CD4-positive, CD25-positive, alpha-beta regulatory T cell (primary cell): ENCODE results near the gene RPL13. TPM values are rescaled to one million over a fixed set of nuclear protein-coding genes. Genes with fewer than 3 reads are reported as not detected.
A peak's percentile ranks its signal among the peaks of the same experiment; 100 is the strongest.

Source experiments
- ATAC-seq, 2 donors: fragments of 150-1000 bp; cut with Tn5 transposase; one replicate each; pipeline ENCODE4 v1.10.0; 2021; ENCODE audit warnings: low read depth in 2 of 2, moderate number of reproducible peaks in 2 of 2, moderate library complexity in 1 of 2
- DNase-seq, 3 donors: peaks; one replicate each; pipeline versions ENCODE4 v3.0.0 to v3.0.0-alpha.2; 2012 to 2022; ENCODE audit warnings: mixed read lengths in 1 of 3
- H3K27ac ChIP-seq: one replicate; pipeline ENCODE4 v1.7.0; 2013; ENCODE audit warnings: mild to moderate bottlenecking, low read length; ENCODE audit not compliant: insufficient read depth, poor library complexity, severe bottlenecking
- H3K27me3 ChIP-seq: one replicate; pipeline ENCODE4 v1.7.0; 2013; ENCODE audit warnings: low read length; ENCODE audit not compliant: control insufficient read depth, insufficient read depth
- H3K36me3 ChIP-seq: one replicate; pipeline ENCODE4 v1.7.0; 2013; ENCODE audit warnings: mild to moderate bottlenecking, low read length, moderate library complexity; ENCODE audit not compliant: control insufficient read depth, insufficient read depth
- H3K4me1 ChIP-seq: 2 replicates; pipeline ENCODE4 v1.7.0; 2013; ENCODE audit warnings: mild to moderate bottlenecking, low read length; ENCODE audit not compliant: insufficient read depth, control insufficient read depth, poor library complexity, severe bottlenecking
- H3K4me3 ChIP-seq: one replicate; pipeline ENCODE4 v1.7.0; 2013; ENCODE audit warnings: low read depth, mild to moderate bottlenecking, low read length, moderate library complexity
- H3K9me3 ChIP-seq, 2 experiments: 1 replicate in 1 of 2; 2 replicates in 1 of 2; pipeline ENCODE4 v1.7.0; 2013; ENCODE audit warnings: low read length in 2 of 2, mild to moderate bottlenecking in 1 of 2, moderate library complexity in 1 of 2; ENCODE audit not compliant: control insufficient read depth in 2 of 2
- H3K27ac Mint-ChIP-seq, 3 donors: one replicate each; pipeline ENCODE4 v1.8.0; 2020 to 2022; ENCODE audit warnings: mild to moderate bottlenecking in 3 of 3, mixed read lengths in 3 of 3, moderate library complexity in 2 of 3
- H3K27me3 Mint-ChIP-seq: one replicate; pipeline ENCODE4 v1.8.0; 2022; ENCODE audit warnings: mild to moderate bottlenecking, mixed read lengths
- H3K36me3 Mint-ChIP-seq: one replicate; pipeline ENCODE4 v1.8.0; 2020; ENCODE audit warnings: mixed read lengths
- H3K4me1 Mint-ChIP-seq, 4 donors: one replicate each; pipeline ENCODE4 v1.8.0; 2020 to 2022; ENCODE audit warnings: mixed read lengths in 4 of 4, mild to moderate bottlenecking in 1 of 4
- H3K4me3 Mint-ChIP-seq, 4 donors: one replicate each; pipeline ENCODE4 v1.8.0; 2020 to 2022; ENCODE audit warnings: mild to moderate bottlenecking in 4 of 4, mixed read lengths in 4 of 4, moderate library complexity in 3 of 4
- H3K9me3 Mint-ChIP-seq, 7 donors: one replicate each; pipeline ENCODE4 v1.8.0; 2020 to 2022; ENCODE audit warnings: mixed read lengths in 7 of 7, mild to moderate bottlenecking in 3 of 7, moderate library complexity in 2 of 7
- polyA plus RNA-seq, 4 donors: library from polyadenylated mRNA; unstranded; fragments of 300-500 nt; fragmentation: Illumina TruSeq; gene quantifications; one replicate each; pipeline ENCODE4 v1.2.3, GENCODE V29; 2021
- total RNA-seq: library from RNA; stranded (reverse); gene quantifications from one replicate; pipeline ENCODE4 v1.2.3, GENCODE V29; 2022

RPL13 gene
- total and polyA plus RNA-seq, 5 donors from 2014 or later = 3,164 to 6,519 (median 4,220) TPM

GRCh38 chr16:89576153-89577054 lies 15.9 kb downstream of the RPL13 start:
- no peak overlapping the region for H3K4me3 Mint-ChIP-seq
- DNase-seq (no peak), ATAC-seq (no peak)
- peaks cover 20% of the 10 kb centered on the region for H3K27me3 Mint-ChIP-seq
- H3K4me1 Mint-ChIP-seq = peaks cover 0 to 9% (median 6%) of the 10 kb centered on the region in 4 donors
- Histone ChIP-seq H3K4me1 (peaks cover 20% of the 10 kb centered on the region), H3K4me3 (no peak overlapping the region), H3K27ac (no peak overlapping the region), H3K27me3 (peaks cover 4% of the 10 kb centered on the region), H3K36me3 (no peaks in the 10 kb centered on the region), H3K9me3 (no peaks in the 10 kb centered on the region)
- no peaks in the 10 kb centered on the region for H3K36me3 Mint-ChIP-seq
- no peak overlapping the region for H3K27ac Mint-ChIP-seq
- no peaks in the 10 kb centered on the region for H3K9me3 Mint-ChIP-seq

GRCh38 chr16:89577055-89577759 lies 16.7 kb downstream of the RPL13 start:
- H3K27ac ChIP-seq = no peak overlapping the region
- H3K9me3 ChIP-seq = no peaks in the 10 kb centered on the region
- H3K36me3 ChIP-seq = no peaks in the 10 kb centered on the region
- Mint-ChIP-seq H3K9me3 (no peaks in the 10 kb centered on the region), H3K4me3 (peak overlapping the region in 1 of 4 donors; percentile 47), H3K36me3 (no peaks in the 10 kb centered on the region), H3K27me3 (peaks cover 20% of the 10 kb centered on the region), H3K27ac (no peak overlapping the region), H3K4me1 (peaks cover 0 to 7% (median 2%) of the 10 kb centered on the region in 4 donors)
- no peak for DNase-seq
- peaks cover 4% of the 10 kb centered on the region for H3K27me3 ChIP-seq
- H3K4me1 ChIP-seq = peaks cover 20% of the 10 kb centered on the region
- ATAC-seq = no peak
- H3K4me3 ChIP-seq = no peak overlapping the region

GRCh38 chr16:89579351-89579750 lies 18.9 kb downstream of the RPL13 start:
- H3K27me3 ChIP-seq = no peaks in the 10 kb centered on the region
- Mint-ChIP-seq H3K36me3 (no peaks in the 10 kb centered on the region), H3K27me3 (peaks cover 5% of the 10 kb centered on the region), H3K4me1 (peaks cover 0 to 4% (median 0%) of the 10 kb centered on the region in 4 donors), H3K9me3 (no peaks in the 10 kb centered on the region), H3K27ac (no peak overlapping the region), H3K4me3 (no peak overlapping the region)
- H3K9me3 ChIP-seq = no peaks in the 10 kb centered on the region
- ATAC-seq = no peak
- H3K27ac ChIP-seq = no peak overlapping the region
- H3K36me3 ChIP-seq = no peaks in the 10 kb centered on the region
- H3K4me3 ChIP-seq = no peak overlapping the region
- peaks cover 17% of the 10 kb centered on the region for H3K4me1 ChIP-seq
- DNase-seq = no peak

- H3K27me3 Mint-ChIP-seq = peaks cover 5% of the 10 kb centered on the region
- no peak overlapping the region for H3K4me3 ChIP-seq
- H3K4me3 Mint-ChIP-seq = no peak overlapping the region
- H3K27me3 ChIP-seq = no peaks in the 10 kb centered on the region
- no peak overlapping the region for H3K27ac ChIP-seq
- H3K9me3 ChIP-seq = no peaks in the 10 kb centered on the region
- ATAC-seq = no peak
- H3K27ac Mint-ChIP-seq = no peak overlapping the region
- no peaks in the 10 kb centered on the region for H3K36me3 Mint-ChIP-seq
- no peaks in the 10 kb centered on the region for H3K9me3 Mint-ChIP-seq
- H3K36me3 ChIP-seq = no peaks in the 10 kb centered on the region
- DNase-seq = no peak
- peaks cover 1% of the 10 kb centered on the region for H3K4me1 ChIP-seq
- H3K4me1 Mint-ChIP-seq = peaks cover 0 to 4% (median 1%) of the 10 kb centered on the region in 4 donors
These were observed 20.7 kb downstream of the RPL13 start for GRCh38 chr16:89581045-89581695.

- no peaks in the 10 kb centered on the region for H3K4me1 ChIP-seq
- H3K36me3 Mint-ChIP-seq = no peaks in the 10 kb centered on the region
- ATAC-seq (no peak), DNase-seq (no peak)
- no peaks in the 10 kb centered on the region for H3K36me3 ChIP-seq
- H3K9me3 Mint-ChIP-seq = no peaks in the 10 kb centered on the region
- H3K27me3 ChIP-seq = no peaks in the 10 kb centered on the region
- H3K27ac Mint-ChIP-seq = no peak overlapping the region
- H3K9me3 ChIP-seq = no peaks in the 10 kb centered on the region
- peaks cover 5% of the 10 kb centered on the region for H3K27me3 Mint-ChIP-seq
- H3K4me3 ChIP-seq = no peak overlapping the region
- H3K4me1 Mint-ChIP-seq = peaks cover 0 to 4% (median 1%) of the 10 kb centered on the region in 4 donors
- no peak overlapping the region for H3K27ac ChIP-seq
- peak overlapping the region in 1 of 4 donors; percentile 47 for H3K4me3 Mint-ChIP-seq
These were observed 21.5 kb downstream of the RPL13 start for GRCh38 chr16:89581861-89582563.

GRCh38 chr16:89582614-89583196 lies 22.2 kb downstream of the RPL13 start:
- H3K27me3 ChIP-seq = no peaks in the 10 kb centered on the region
- ATAC-seq (no peak), DNase-seq (no peak)
- Mint-ChIP-seq H3K27ac (no peak overlapping the region), H3K4me3 (no peak overlapping the region), H3K36me3 (no peaks in the 10 kb centered on the region), H3K4me1 (peaks cover 0 to 2% (median 0%) of the 10 kb centered on the region in 4 donors), H3K27me3 (no peaks in the 10 kb centered on the region), H3K9me3 (no peaks in the 10 kb centered on the region)
- no peaks in the 10 kb centered on the region for H3K36me3 ChIP-seq
- no peaks in the 10 kb centered on the region for H3K9me3 ChIP-seq
- no peak overlapping the region for H3K4me3 ChIP-seq
- no peaks in the 10 kb centered on the region for H3K4me1 ChIP-seq
- H3K27ac ChIP-seq = no peak overlapping the region
